AG08395 (cell line): ENCODE measurements around the gene DNAJC22.
"Not testable (repeated sequence)": the region's sequence is repeated elsewhere in the genome, so short reads cannot be mapped to it uniquely, and the experiment has no call there.

ENCODE experiments used
- DNase-seq: peaks from one replicate; pipeline ENCODE4 v3.0.0; 2012; ENCODE audit warnings: mixed read lengths, low spot score

Gene DNAJC22

GRCh38 chr12:49331380-49332222, 15.1 kb upstream of the DNAJC22 start:
- peak; percentile 86 for DNase-seq

GRCh38 chr12:49332441-49332861, 14.2 kb upstream of the DNAJC22 start:
- no peak for DNase-seq

GRCh38 chr12:49332891-49333371, 13.8 kb upstream of the DNAJC22 start:
- DNase-seq: no peak

DNA sequence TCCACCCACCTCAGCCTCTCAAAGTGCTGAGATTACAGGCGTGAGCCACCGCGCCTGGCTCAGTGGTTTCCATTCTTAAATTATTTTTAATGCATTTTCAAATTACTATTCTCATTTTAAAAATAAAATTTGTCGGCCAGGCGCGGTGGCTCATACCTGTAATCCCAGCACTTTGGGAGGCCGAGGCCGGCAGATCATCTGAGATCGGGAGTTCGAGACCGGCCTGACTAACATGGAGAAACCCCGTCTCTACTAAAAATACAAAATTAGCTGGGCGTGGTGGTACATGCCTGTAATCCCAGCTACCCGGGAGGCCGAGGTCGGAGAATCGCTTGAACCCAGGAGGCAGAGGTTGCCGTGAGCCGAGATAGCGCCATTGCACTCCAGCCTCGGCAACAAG, 12.9 kb upstream of the DNAJC22 start:
- DNase-seq: not testable (repeated sequence)

DNA sequence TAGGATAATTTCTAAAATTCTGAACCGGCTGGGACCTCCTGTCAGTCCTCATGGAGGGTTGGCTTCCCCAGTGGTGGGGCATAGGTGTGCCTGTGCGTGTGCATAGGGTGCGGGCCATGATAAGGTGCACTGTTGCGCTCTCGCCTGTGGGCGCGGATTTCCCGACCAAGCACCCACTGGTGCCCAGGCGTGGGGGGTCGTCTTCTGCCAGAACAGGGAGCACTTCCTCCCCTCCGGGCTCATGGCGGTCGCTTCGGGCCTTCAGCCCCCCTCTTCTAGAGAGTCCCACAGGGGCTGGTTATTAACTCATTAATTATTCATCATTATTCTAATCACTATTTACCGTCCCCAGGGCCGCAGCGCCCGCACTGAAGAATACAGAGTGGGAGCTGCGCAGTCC, 12.5 kb upstream of the DNAJC22 start:
- no peak for DNase-seq

DNA sequence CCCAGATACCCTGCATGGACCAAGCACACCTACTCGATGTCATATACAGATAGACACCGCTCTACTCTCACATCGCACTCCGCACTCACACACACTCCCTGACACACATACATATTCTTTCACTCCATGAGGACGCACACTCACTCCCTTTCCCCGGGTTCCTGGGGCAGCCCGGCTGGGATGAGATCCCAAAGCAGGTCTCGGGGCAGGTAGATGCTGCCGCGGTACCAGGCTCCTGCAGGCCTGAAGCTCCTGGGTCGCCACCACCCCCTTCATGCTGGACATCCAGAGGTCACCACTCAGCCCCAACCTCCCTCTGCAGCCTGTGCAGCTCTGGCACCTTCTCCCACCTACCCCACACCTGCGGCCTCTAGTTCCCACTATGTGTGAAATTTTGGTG, 12.0 kb upstream of the DNAJC22 start:
- DNase-seq: no peak

GRCh38 chr12:49335118-49335954, 11.4 kb upstream of the DNAJC22 start:
- no peak for DNase-seq

GRCh38 chr12:49335955-49336644, 10.6 kb upstream of the DNAJC22 start:
- no peak for DNase-seq

- DNase-seq: peak; percentile 87
Observed at GRCh38 chr12:49336645-49337584, 9.8 kb upstream of the DNAJC22 start, which contains the start of gene C1QL4. TSS of gene C1QL4 (minus strand) at chr12:49337188. CDS start at chr12:49336477, 711 bp downstream.

DNA sequence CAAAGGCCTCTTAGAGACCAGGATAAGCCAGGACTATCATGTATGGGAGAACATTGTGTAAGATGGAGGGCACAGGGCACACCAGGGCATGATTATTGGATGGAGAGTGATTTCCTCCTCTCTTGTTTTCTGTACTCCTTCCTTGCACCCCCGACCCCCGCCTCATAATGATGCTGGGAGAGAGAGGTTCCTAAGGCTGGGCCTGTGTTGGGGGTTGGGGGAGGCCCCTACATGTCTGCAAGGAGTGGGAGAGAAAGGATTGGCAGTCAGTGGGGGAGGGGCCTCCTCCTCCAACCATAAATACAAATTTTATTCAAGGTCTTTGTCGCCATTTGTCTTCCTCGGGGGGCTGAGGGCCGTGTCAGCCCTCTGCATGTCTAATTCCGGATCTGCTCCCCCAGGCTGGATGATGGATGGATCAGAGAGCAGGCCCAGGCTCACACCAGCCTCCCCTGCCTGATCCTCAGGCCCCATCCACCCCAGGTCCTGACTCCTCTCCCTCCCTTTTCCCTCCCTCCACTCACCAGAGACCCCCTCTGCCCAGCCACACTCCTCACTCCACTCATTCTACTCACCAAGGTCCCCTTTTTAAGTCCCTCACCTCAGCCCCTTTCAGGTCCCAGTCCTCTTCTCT, 7.7 kb upstream of the DNAJC22 start:
- no peak for DNase-seq

GRCh38 chr12:49339464-49339861, 7.2 kb upstream of the DNAJC22 start:
- no peak for DNase-seq

DNA sequence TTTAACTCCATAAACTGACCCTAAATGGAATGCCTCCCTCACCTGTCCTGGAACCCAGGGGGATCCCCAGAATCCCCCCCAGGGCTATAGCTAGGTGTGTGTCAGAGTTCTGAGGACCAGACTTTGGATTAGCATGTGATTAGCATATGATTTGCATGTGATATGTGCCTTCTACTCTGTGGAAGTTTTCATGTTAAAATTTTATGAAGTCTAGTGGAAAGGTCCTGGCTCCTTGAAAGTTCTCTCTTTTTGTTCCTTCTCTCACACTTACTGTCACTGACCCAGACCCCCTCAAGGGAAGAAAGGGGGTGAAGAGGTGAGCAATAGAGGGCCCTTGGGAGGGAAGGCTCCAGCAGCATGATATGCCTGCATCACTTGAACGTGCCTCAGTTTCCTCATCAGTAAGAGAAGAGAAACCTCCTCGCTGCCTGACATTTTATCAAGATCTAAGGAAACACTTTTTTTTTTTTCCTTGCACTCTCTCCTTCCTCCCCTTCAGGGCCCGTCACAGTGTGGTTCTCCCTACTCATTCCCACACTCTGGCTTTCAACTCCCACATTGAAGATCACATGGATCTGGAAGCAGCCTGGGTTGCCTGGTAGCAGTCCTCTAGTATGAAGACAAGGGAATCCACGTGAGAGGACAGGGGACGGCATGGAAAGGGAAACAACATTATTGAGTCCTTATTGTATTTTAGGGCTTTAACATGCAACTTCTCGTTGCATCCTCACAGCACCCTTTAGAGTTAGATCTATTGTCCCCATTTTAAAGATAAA, 6.4 kb upstream of the DNAJC22 start:
- DNase-seq: no peak

GRCh38 chr12:49340971-49341776, 5.5 kb upstream of the DNAJC22 start:
- no peak for DNase-seq

- no peak for DNase-seq
Observed at GRCh38 chr12:49341777-49342065, 5.0 kb upstream of the DNAJC22 start.

GRCh38 chr12:49342066-49342913, 4.4 kb upstream of the DNAJC22 start:
- DNase-seq: peak; percentile 58

DNA sequence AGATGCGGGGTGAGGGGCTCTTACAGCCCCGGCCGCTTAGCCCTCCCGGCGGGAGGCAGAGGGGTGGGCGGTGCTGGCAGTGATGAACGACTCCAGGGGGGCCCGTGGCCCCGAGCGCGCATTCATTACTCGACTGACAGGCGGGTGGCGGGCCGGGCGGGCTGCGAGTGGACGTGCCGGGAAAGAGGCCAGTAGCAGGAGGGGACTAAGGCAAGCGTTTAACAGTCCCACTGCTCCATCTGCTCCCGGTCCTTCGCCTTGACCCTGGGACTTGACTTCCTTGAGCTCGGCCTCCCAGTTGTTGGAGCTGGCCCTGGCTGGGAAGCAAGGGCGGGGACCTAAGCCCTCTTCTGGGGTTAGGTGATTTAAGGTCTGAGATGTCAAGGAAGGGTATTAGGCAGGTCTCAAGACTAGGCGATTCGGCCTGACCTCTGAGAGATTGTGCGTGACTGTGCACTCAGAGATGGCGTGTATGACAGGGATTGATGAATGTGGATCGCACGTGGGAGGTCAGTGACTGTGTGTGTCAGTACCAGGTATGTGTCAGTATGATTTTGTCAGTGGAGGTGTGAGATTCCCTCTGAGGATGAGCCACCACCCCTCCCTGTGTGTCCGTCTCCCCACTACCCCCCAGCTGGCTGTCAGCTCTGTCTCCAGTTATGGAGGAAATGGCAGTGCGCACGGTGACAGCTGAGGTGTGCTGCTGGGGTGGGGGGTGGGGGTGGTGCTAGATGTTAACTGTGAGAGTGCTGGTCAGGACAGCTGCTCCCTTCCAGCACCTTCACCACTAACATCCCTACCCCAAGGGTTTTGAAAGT, 3.6 kb upstream of the DNAJC22 start:
- no peak for DNase-seq

- no peak for DNase-seq
Observed at GRCh38 chr12:49344486-49345050, 2.1 kb upstream of the DNAJC22 start.
